Activated gamma-delta T cell (primary cell): ENCODE results near the gene HOXB6.

Experiments
- DNase-seq: peaks from one replicate; lab custom pipeline; 2025; lab: John Stamatoyannopoulos, UW

Gene HOXB6

GRCh38 chr17:48594538-48595277, 10.1 kb downstream of the HOXB6 start:
- no peak for DNase-seq

GRCh38 chr17:48593840-48594537, 10.8 kb downstream of the HOXB6 start:
- peak; percentile 58 for DNase-seq

- DNase-seq, result no peak
Observed at GRCh38 chr17:48593126-48593829, 11.5 kb downstream of the HOXB6 start, which contains the start of gene HOXB5. Gene HOXB5, minus strand, starts transcription at chr17:48593779. Its CDS starts 97 bp downstream, at chr17:48593682.

GRCh38 chr17:48592577-48592976, 12.2 kb downstream of the HOXB6 start:
- DNase-seq, result no peak

DNA sequence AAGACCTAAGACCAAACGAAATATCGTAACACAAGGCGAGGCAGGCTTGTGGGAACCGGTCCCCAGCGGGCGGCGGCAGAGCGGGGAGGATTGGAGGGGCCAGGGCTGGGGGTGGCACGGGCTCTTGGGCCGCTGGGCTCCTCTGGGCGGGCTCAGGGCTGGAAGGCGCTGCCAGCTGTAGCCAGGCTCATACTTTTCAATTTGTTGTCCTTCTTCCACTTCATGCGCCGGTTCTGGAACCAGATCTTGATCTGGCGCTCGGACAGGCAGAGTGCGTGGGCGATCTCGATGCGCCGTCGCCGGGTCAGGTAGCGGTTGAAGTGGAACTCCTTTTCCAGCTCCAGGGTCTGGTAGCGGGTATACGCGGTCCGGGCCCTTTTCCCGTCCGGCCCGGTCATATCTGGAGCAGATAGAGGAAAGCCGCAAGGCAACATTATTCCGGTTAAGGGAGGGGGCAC, 12.7 kb downstream of the HOXB6 start:
- DNase-seq, result no peak

- no peak for DNase-seq
Observed at GRCh38 chr17:48591255-48592056, 13.3 kb downstream of the HOXB6 start.

DNA sequence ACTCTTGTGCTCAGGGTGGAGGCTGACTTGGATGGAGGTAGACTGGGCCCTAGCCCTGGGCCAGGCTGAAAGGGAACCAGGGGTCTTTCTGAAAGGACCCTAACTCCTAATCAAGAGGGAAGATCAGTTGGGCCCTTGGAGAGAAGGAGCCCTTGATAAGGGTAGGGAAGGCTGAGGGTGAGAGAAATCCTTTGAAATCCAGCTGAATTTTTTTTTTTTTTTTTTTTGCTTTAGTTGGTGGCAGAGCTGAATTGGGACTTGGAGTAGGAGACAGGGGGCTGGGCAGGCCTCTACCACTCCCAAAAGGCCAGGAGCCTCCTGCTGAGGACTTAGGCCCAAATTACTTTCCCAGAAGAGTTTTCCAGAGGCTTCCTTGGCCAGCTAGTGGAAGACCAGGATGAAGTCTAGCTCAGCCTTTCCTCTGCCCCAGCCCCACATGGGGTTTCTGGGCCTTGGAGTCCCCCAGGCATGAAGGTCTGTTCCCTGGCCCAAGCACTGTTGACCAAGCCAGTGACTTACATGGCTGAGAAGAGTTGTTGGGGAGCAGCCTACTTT, 14.1 kb downstream of the HOXB6 start:
- no peak for DNase-seq

DNA sequence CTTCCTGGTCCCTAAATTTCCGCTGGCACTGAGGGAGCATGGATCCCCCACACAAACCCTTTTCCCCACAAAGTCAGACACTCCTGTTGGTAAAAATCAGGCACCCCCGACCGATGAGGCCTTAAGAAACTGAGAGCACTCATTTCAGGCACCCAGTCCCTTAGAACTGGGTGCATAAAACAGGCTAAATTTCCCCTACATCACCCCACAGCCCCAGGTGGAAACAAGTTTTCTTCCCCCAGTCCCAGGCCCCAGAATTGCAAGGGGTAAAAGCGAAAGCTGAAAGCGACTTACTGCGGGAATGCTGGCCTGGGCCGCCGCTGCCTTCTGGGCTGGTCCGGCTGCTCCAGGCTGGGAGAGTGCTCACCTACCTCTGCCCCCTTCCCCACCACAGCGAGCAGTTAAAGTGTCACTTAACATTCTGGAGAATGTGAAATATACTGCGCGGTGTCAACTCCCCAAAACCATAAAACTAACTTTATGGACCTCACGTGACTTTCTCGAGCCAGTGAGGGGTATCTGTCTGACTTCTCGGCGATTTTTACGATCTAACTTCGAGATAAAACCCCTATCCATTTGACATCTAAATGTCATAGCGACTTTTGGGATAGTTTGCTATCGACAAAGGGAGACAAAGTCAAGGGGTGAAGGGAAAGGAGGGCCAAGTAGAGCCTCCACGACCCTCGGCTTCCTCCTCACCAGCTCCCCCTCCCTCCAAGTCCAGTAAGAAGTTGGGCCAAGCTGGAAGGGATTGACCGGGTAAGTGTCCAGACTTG, 14.8 kb downstream of the HOXB6 start, which contains the start of gene HOXB3:
Gene HOXB3 (minus strand): TSS at position 411 of the 776 bp plus-strand sequence. CDS start 37,767 bp downstream, outside the sequence.
- no peak for DNase-seq

GRCh38 chr17:48589060-48589830, 15.5 kb downstream of the HOXB6 start:
- DNase-seq, result no peak

DNA sequence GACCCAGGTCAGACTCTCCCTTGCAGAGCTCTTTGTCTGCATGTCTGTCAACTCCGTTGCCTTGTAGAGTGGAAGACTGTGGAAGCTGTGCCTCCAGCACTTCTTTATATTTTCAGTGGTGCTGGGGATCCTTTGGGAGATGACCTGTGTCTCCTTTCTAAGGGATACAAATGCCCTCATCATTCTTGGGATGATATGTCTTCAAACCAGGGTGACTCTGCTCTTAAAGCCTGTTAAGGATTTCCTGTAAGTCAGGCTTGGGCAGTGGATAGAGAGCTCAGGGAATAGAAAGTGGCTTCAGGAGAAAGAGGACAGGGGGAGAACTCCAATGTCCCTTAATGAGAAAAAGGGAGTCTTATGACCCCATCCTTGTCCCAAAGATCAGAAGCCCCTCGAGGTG, 16.3 kb downstream of the HOXB6 start:
- DNase-seq, result no peak

DNA sequence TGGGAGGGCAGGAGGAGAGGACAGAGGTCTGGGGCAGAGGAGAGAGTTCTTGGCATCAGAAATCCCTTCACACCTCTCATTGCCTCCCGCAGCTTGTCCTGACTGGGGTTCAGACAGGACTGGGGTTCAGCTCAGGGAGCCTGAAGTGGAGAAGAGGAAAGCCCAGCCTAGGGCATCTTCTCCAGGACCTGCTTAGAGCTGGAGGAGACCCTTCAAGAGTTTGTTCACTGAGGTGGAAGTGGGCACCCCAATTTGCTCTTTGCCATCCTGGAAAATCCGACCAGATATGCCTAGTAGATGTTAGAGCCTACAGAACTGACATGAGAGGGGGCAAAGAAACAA, 16.7 kb downstream of the HOXB6 start:
- DNase-seq, result no peak

DNA sequence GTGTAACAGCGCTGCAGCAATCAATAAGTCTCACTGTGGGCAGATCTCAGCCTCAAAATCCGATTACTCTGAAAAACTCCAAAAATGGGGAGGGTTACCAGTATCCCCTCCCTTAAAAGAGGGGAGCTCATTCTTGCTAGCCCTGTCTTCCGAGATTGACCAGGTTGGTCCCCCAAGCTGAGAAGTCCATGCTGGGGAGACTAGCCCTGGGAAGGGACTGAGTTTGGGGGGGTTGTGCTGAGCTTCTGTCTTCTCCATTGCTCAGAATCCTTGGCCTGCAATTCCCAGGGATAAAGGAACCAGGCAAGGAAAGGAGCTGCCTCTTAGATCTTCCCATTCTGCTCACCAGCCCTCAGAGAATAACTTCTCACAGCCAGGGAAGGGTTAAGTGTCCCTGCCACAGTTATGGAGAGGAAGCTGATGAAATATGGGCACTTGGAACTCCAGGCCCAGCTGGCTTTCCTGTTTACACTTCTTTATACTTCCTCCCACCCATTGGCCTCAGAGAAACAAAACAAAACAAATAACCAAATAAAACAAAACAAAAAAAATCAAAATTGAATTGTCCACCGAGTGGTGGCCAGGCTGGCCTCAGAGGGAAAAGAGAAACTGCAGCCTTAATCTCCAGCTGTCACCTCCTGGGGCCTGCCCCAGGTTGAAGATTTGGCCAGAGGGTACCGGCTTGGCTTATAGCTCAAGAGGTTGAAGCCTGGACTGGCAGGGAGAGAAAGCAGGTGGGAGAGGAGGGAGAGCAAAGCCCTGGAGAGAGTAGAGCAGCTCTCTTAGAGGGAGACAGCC, 17.3 kb downstream of the HOXB6 start:
- DNase-seq, result no peak

GRCh38 chr17:48586355-48587258, 18.2 kb downstream of the HOXB6 start:
- DNase-seq, result peak; percentile 30

DNA sequence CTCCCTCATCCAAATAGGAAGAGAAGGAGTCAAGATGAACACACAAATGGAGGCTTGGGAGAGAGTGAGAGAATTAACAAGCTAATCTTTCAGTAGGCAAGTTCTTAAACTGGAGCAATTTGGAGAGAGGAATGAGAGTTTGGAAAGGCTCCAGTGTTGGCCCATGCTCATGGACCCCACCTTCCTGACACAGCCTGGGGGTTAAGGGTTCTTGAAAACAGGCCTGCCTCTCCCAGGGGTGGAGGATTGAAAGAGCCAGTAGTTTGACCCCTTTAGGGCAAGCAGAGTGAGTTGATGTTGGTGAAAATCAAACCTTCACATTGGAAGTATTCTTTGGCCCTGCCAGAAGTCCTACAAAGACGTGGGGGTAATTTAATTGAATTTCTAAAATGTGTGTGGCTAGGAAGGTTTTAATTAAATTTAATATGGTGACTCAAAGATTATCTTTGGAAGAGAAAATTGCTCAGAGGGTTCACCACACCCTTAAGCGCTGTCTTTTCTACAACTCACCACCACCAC, 20.5 kb downstream of the HOXB6 start:
- no peak for DNase-seq

DNA sequence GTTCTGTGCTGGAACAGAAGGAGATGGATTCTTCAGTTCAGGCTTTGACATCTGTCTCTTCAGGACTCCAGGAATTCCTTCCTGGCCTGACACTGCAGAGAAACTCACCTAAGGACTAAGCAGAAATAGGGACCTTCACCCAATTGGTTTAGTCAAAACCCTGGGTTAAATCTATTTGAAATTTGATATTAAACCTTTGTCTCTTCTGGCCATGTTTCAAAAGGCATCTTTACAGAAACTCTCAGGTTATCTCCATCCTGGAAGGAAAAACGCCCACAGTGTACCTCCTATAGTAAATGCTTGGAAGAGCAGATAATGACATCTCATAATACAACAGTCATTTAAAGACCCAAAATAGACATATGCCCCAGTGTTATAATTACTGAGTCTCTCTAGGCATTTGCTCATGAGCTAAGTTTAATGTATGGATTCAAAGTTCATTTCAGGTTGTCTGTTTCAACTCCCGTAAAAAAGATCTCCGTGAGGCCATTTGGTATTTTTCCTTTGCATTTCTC, 21.0 kb downstream of the HOXB6 start:
- DNase-seq, result no peak

DNA sequence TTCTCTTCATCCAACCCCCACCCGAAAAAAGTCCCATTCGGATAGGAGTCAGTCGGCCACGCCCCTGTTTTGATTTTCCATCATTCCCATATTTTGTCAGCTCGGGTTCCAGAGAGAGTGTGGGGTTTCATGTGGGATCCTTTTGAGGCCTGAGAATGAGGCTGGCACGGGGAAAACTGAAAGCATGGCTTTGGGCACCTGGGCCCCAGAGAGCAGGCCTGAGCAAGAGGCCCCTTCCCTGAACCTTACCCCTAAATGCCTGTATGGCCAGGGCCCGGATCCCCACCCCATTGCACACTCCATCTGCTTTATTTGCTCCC, 22.1 kb downstream of the HOXB6 start:
- DNase-seq, result no peak

DNA sequence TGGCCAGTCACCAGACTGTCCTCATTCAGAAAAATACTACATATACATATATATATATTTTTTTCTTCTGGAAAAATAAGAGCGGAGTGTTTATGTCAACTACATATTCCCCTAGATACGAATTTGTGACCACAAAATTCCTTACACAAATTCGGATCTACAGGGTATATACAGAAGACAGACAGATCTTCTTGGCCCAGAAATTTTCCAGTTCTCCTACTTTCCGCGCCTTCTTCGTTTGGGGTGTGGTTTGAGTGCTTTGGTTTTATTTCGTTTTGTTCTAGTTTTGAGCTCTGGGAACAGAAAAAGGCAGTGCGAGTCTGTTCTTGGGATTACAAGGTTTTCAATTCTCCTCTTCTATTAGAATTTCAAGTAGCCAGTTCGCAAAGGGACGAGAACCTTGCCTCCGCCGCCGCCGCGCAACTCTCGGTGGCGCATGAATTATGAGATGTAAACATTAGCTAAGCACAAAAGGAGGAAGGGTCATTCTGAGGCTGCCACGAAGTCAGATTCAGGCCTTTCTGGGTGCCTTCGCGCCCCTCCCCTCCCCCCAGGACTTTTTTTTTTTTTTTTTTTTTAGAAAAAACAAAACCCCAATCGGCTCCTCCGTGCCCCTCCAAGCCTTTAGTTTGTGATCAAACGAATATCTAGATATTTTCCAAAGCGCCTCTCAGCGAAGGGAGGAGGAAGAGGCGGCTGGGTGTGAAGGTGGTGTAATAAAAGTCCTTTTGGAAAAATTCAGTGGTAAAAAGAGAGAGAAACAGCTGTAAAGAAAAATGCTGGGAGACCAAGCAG, 24.8 kb downstream of the HOXB6 start:
- no peak for DNase-seq
